GM23338 (cell line): Measurements from ENCODE around the gene ERMARD. TPM values are rescaled to one million over a fixed set of nuclear protein-coding genes. Genes with fewer than 3 reads are reported as not detected.

Source experiments
- ATAC-seq: fragments of 200-7000 bp; cut with Tn5 transposase; 3 replicates; pipeline ENCODE4 v1.9.1; 2020
- DNase-seq: peaks from one replicate; pipeline ENCODE4 v3.0.0-alpha.2; 2015; ENCODE audit warnings: low spot score
- H2AFZ ChIP-seq: fragments of 200-600 bp; sonication (generic); 2 replicates; pipeline ENCODE4 v1.8.0; 2016; ENCODE audit warnings: antibody characterized with exemption, mild to moderate bottlenecking, moderate library complexity
- H3F3A ChIP-seq: fragments of 200-600 bp; sonication (generic); replicated peaks from 2 replicates; pipeline ENCODE4 v1.8.0; 2017; ENCODE audit warnings: antibody characterized with exemption, mixed run types, low read depth
- H3K27ac ChIP-seq: fragments of 200-600 bp; sonication (generic); 2 replicates; pipeline ENCODE4 v1.6.1; 2016; ENCODE audit warnings: low read depth
- H3K27me3 ChIP-seq: fragments of 200-600 bp; sonication (generic); 2 replicates; pipeline ENCODE4 v1.8.0; 2016; ENCODE audit warnings: mild to moderate bottlenecking, mixed run types, moderate library complexity; ENCODE audit not compliant: insufficient read depth
- H3K36me3 ChIP-seq: fragments of 200-600 bp; sonication (generic); 2 replicates; pipeline ENCODE4 v1.8.0; 2016; ENCODE audit warnings: mild to moderate bottlenecking; ENCODE audit not compliant: insufficient read depth
- H3K4me1 ChIP-seq: fragments of 200-600 bp; sonication (generic); 2 replicates; pipeline ENCODE4 v1.8.0; 2016; ENCODE audit warnings: mild to moderate bottlenecking, moderate library complexity; ENCODE audit not compliant: insufficient read depth
- H3K4me2 ChIP-seq: fragments of 200-600 bp; sonication (generic); 2 replicates; pipeline ENCODE4 v1.7.1; 2017; ENCODE audit warnings: mixed run types
- H3K4me3 ChIP-seq: fragments of 200-600 bp; sonication (generic); 2 replicates; pipeline ENCODE4 v1.6.1; 2016; ENCODE audit warnings: mixed run types
- H3K79me2 ChIP-seq: fragments of 200-600 bp; sonication (generic); replicated peaks from 2 replicates; pipeline ENCODE4 v1.8.0; 2017; ENCODE audit warnings: mild to moderate bottlenecking; ENCODE audit not compliant: insufficient read depth
- H3K9me2 ChIP-seq: fragments of 200-600 bp; sonication (generic); 2 replicates; pipeline ENCODE4 v1.8.0; 2017; ENCODE audit not compliant: insufficient read depth
- H4K20me1 ChIP-seq: fragments of 200-600 bp; sonication (generic); replicated peaks from 2 replicates; pipeline ENCODE4 v1.8.0; 2017; ENCODE audit warnings: mild to moderate bottlenecking; ENCODE audit not compliant: insufficient read depth
- H3K27ac Mint-ChIP-seq: 2 replicates; pipeline ENCODE4 v1.8.0; 2020; ENCODE audit warnings: inconsistent platforms, mild to moderate bottlenecking, moderate library complexity, mixed read lengths
- H3K27me3 Mint-ChIP-seq: 3 replicates; pipeline ENCODE4 v1.8.0; 2022; ENCODE audit warnings: low read depth, mild to moderate bottlenecking, moderate library complexity, mixed read lengths, inconsistent platforms; ENCODE audit not compliant: insufficient read depth, poor library complexity
- H3K36me3 Mint-ChIP-seq: 3 replicates; pipeline ENCODE4 v1.8.0; 2021; ENCODE audit warnings: low read depth, mild to moderate bottlenecking, inconsistent platforms, moderate library complexity, mixed read lengths
- H3K4me1 Mint-ChIP-seq: 3 replicates; pipeline ENCODE4 v1.8.0; 2020; ENCODE audit warnings: mild to moderate bottlenecking, inconsistent platforms, mixed read lengths
- H3K4me3 Mint-ChIP-seq: 3 replicates; pipeline ENCODE4 v1.8.0; 2021; ENCODE audit warnings: moderate library complexity, mild to moderate bottlenecking, inconsistent platforms, mixed read lengths
- H3K9me3 Mint-ChIP-seq: 3 replicates; pipeline ENCODE4 v1.8.0; 2020; ENCODE audit warnings: moderate library complexity, mild to moderate bottlenecking, inconsistent platforms, mixed read lengths
- CREB1 ChIP-seq: fragments of 250-450 bp; sonication (Bioruptor Pico); IDR thresholded peaks from 2 replicates; pipeline ENCODE4 v1.5.0; 2020; ENCODE audit warnings: low read depth, mild to moderate bottlenecking, moderate library complexity
- CTCF ChIP-seq, 2 experiments: fragments of 200-600 bp in 1 of 2; sonication (generic) in 1 of 2; conservative IDR thresholded peaks; 2 replicates each; pipeline versions ENCODE4 v1.5.1 to v1.6.1; 2016 to 2017; ENCODE audit warnings: antibody characterized with exemption in 2 of 2, low read depth in 2 of 2, mild to moderate bottlenecking in 2 of 2, moderate library complexity in 1 of 2
- ETS1 ChIP-seq: IDR thresholded peaks from 2 replicates; pipeline ENCODE4 v1.6.1; 2016; ENCODE audit warnings: antibody characterized with exemption
- EZH2 ChIP-seq: fragments of 200-600 bp; sonication (generic); IDR thresholded peaks from one replicate; pipeline ENCODE4 v1.8.0; 2017; ENCODE audit warnings: antibody characterized with exemption, mild to moderate bottlenecking, low read depth; ENCODE audit not compliant: unreplicated experiment
- EZH2phosphoT487 ChIP-seq: fragments of 200-600 bp; sonication (generic); IDR thresholded peaks from one replicate; pipeline ENCODE4 v1.8.1; 2018; ENCODE audit warnings: antibody characterized with exemption; ENCODE audit not compliant: unreplicated experiment
- JUNB ChIP-seq: IDR thresholded peaks from one replicate; pipeline ENCODE4 v1.6.1; 2016; ENCODE audit warnings: antibody characterized with exemption; ENCODE audit not compliant: unreplicated experiment
- NANOG ChIP-seq: IDR thresholded peaks from 2 replicates; pipeline ENCODE4 v1.6.1; 2016; ENCODE audit warnings: antibody characterized with exemption, borderline replicate concordance
- POLR2AphosphoS5 ChIP-seq: IDR thresholded peaks from 2 replicates; pipeline ENCODE4 v1.6.1; 2016; ENCODE audit warnings: antibody characterized with exemption, low read depth
- REST ChIP-seq: IDR thresholded peaks from one replicate; pipeline ENCODE4 v1.6.1; 2018; ENCODE audit warnings: antibody characterized with exemption; ENCODE audit not compliant: unreplicated experiment
- STAT1 ChIP-seq: IDR thresholded peaks from one replicate; pipeline ENCODE4 v1.6.1; 2016; ENCODE audit warnings: antibody characterized with exemption; ENCODE audit not compliant: unreplicated experiment
- ZNF114 ChIP-seq: fragments of 250-450 bp; sonication (Bioruptor Pico); IDR thresholded peaks from 2 replicates; pipeline ENCODE4 v1.5.0; 2020; ENCODE audit warnings: mild to moderate bottlenecking, moderate library complexity
- ZNF331 ChIP-seq: fragments of 250-450 bp; sonication (Bioruptor Pico); IDR thresholded peaks from 2 replicates; pipeline ENCODE4 v1.5.0; 2020; ENCODE audit warnings: low read depth, mild to moderate bottlenecking, moderate library complexity
- ZNF462 ChIP-seq: fragments of 250-450 bp; sonication (Bioruptor Pico); IDR thresholded peaks from 2 replicates; pipeline ENCODE4 v1.5.0; 2020; ENCODE audit warnings: mild to moderate bottlenecking, moderate library complexity
- polyA plus RNA-seq: library from polyadenylated mRNA; unstranded; fragments of >200 nt; fragmentation: Nextera tagmentation; extraction: Ambion mirVana; gene quantifications from 2 replicates; pipeline ENCODE4 v1.2.1, GENCODE V29; 2016
- total RNA-seq: library from RNA; depleted of rRNA; stranded (reverse); fragments of >200 nt; shearing (Covaris generic); gene quantifications from 2 replicates; pipeline ENCODE4 v1.2.3, GENCODE V29; 2014

ERMARD gene
- total and polyA plus RNA-seq, 2 experiments from 2014 or later = 7.6 to 8.6 TPM

GRCh38 chr6:169766232-169766631 is 14.8 kb downstream of the ERMARD start:
- H3K9me2 ChIP-seq = no peaks in the 10 kb centered on the region
- TF ChIP-seq JUNB (no peak), EZH2 (no peak), ETS1 (no peak), ZNF114 (CRISPR knock-in tag) (no peak), ZNF462 (CRISPR knock-in tag) (no peak), EZH2phosphoT487 (no peak), STAT1 (no peak), ZNF331 (no peak), NANOG (no peak), POLR2AphosphoS5 (no peak), REST (no peak), CTCF (conservative IDR thresholded peaks at IDR 0.05; ENCODE audit: low read depth in 2 of 2) (no peak), CREB1 (no peak)
- DNase-seq (no peak), ATAC-seq (no peak)
- no peaks in the 10 kb centered on the region for H3K27me3 ChIP-seq
- no peaks in the 10 kb centered on the region for H3K4me1 ChIP-seq
- Mint-ChIP-seq H3K27ac (no peak overlapping the region), H3K9me3 (no peaks in the 10 kb centered on the region), H3K4me1 (peaks cover 4% of the 10 kb centered on the region; the same call in 2 of the 3 replicates), H3K27me3 (peaks cover 9% of the 10 kb centered on the region), H3K4me3 (no peak overlapping the region), H3K36me3 (peaks cover 8% of the 10 kb centered on the region)
- H3K27ac ChIP-seq = no peak overlapping the region
- no peaks in the 10 kb centered on the region for H3K79me2 ChIP-seq
- H4K20me1 ChIP-seq = no peaks in the 10 kb centered on the region
- no peak overlapping the region for H3K4me2 ChIP-seq
- no peaks in the 10 kb centered on the region for H3F3A ChIP-seq
- no peak overlapping the region for H2AFZ ChIP-seq
- H3K4me3 ChIP-seq = no peak overlapping the region
- H3K36me3 ChIP-seq = no peaks in the 10 kb centered on the region
